Measurements from ENCODE around the gene GATAD2B.

Gene GATAD2B

GRCh38 chr1:153776845-153777370 lies 145.9 kb downstream of the GATAD2B start:
- TF ChIP-seq EGR2 (tag by site-specific recombination; IDR thresholded peaks at IDR 0.05; ENCODE audit: low read depth) (peak; percentile 29; the same call in 1 of the 2 replicates), ZNF341 (tag by site-specific recombination; IDR thresholded peaks at IDR 0.05; ENCODE audit: low read depth) (no peak), ZFHX2 (tag by site-specific recombination; conservative IDR thresholded peaks at IDR 0.05) (peak; percentile 33; the same call in 1 of the 2 replicates)
- H3K36me3 ChIP-seq (ENCODE audit: control insufficient read depth in 2 of 2, insufficient read depth in 1 of 2, low read length in 2 of 2), result peaks cover 0 to 32% of the 10 kb centered on the region in 2 experiments; a peak in 1 of 3 replicates
- no peak overlapping the region; the same call in 1 of the 2 replicates for H3K27ac ChIP-seq (ENCODE audit: extremely low read depth, low read depth, low read length)
- H3K4me1 ChIP-seq (ENCODE audit: control insufficient read depth, insufficient read depth, low read length), result peaks cover 8% of the 10 kb centered on the region
- CTCF ChIA-PET, result interaction anchor here (0.5 to 2.7 kb wide), 4 partner anchors 20 to 210 kb away, joined by 3 to 12 read pairs (median 4); partner anchors contain the start of gene RAB13
- POLR2A ChIA-PET, result interaction anchor here (0.8 kb wide), 1 partner anchor 15 kb away, joined by 3 read pairs; no protein-coding TSS in a partner anchor
- H3K9me3 ChIP-seq (ENCODE audit: control insufficient read depth, insufficient read depth, low read depth, low read length), result no peaks in the 10 kb centered on the region
- no peak overlapping the region for H3K4me3 ChIP-seq (ENCODE audit: low read depth, low read length)

- no peaks in the 10 kb centered on the region for H3K9me3 ChIP-seq (ENCODE audit: control insufficient read depth, insufficient read depth, low read depth, low read length)
- H3K27ac ChIP-seq (ENCODE audit: extremely low read depth, low read depth, low read length), result no peak overlapping the region; the same call in 1 of the 2 replicates
- H3K36me3 ChIP-seq (ENCODE audit: control insufficient read depth in 2 of 2, insufficient read depth in 1 of 2, low read length in 2 of 2), result peaks cover 0 to 38% of the 10 kb centered on the region in 2 experiments; a peak in 1 of 3 replicates
- POLR2A ChIA-PET, result interaction anchor here (0.5 to 1.6 kb wide), 10 partner anchors 16 to 225 kb away, joined by 3 to 9 read pairs (median 4); partner anchors contain the start of genes CHTOP, INTS3, JTB and RPS27
- peaks cover 8% of the 10 kb centered on the region for H3K4me1 ChIP-seq (ENCODE audit: control insufficient read depth, insufficient read depth, low read length)
- TF ChIP-seq EGR2 (tag by site-specific recombination; IDR thresholded peaks at IDR 0.05; ENCODE audit: low read depth) (no peak), ZBTB8A (tag by site-specific recombination; IDR thresholded peaks at IDR 0.05) (no peak), ZNF514 (tag by site-specific recombination; IDR thresholded peaks at IDR 0.05) (no peak), ZNF341 (tag by site-specific recombination; IDR thresholded peaks at IDR 0.05; ENCODE audit: low read depth) (0 out of 2 replicates have a peak, but pooled peaks have one; percentile 31), ZBTB7A (tag by site-specific recombination; IDR thresholded peaks at IDR 0.05; ENCODE audit: low read depth) (no peak), ZNF214 (tag by site-specific recombination; IDR thresholded peaks at IDR 0.05; ENCODE audit: borderline replicate concordance) (no peak), ZBTB48 (tag by site-specific recombination; IDR thresholded peaks at IDR 0.05) (0 out of 2 replicates have a peak, but pooled peaks have one; percentile 9), SP3 (tag by site-specific recombination; IDR thresholded peaks at IDR 0.05) (0 out of 2 replicates have a peak, but pooled peaks have one; percentile 3)
- CTCF ChIA-PET, result interaction anchor here (1.1 to 2.7 kb wide), 3 partner anchors 22 to 211 kb away, joined by 4 to 12 read pairs (median 5); partner anchors contain the start of gene RAB13
- peak overlapping the region; percentile 60 for H3K4me3 ChIP-seq (ENCODE audit: low read depth, low read length)
Observed at GRCh38 chr1:153776352-153776751, 146.4 kb downstream of the GATAD2B start.

- H3K36me3 ChIP-seq (ENCODE audit: control insufficient read depth in 2 of 2, insufficient read depth in 1 of 2, low read length in 2 of 2), result peaks cover 0 to 44% of the 10 kb centered on the region in 2 experiments; a peak in 1 of 3 replicates
- peaks cover 8% of the 10 kb centered on the region for H3K4me1 ChIP-seq (ENCODE audit: control insufficient read depth, insufficient read depth, low read length)
- CTCF ChIA-PET, result interaction anchor here (0.8 to 2.7 kb wide), 5 partner anchors 22 to 424 kb away, joined by 3 to 12 read pairs (median 5); partner anchors contain the start of gene RAB13
- H3K4me3 ChIP-seq (ENCODE audit: low read depth, low read length), result peak overlapping the region; percentile 60
- H3K9me3 ChIP-seq (ENCODE audit: control insufficient read depth, insufficient read depth, low read depth, low read length), result no peaks in the 10 kb centered on the region
- POLR2A ChIA-PET, result interaction anchor here (0.5 to 1.6 kb wide), 18 partner anchors 8 to 226 kb away, joined by 3 to 9 read pairs (median 4); partner anchors contain the start of genes CHTOP, CREB3L4, INTS3 and JTB
- H3K27ac ChIP-seq (ENCODE audit: extremely low read depth, low read depth, low read length), result peak overlapping the region; percentile 74; the same call in 1 of the 2 replicates
- peak; percentile 60 for TF ChIP-seq ZBTB7A (tag by site-specific recombination; IDR thresholded peaks at IDR 0.05; ENCODE audit: low read depth)
- TF ChIP-seq ZFP41 (tag by site-specific recombination; IDR thresholded peaks at IDR 0.05; ENCODE audit: borderline replicate concordance), result no peak
- 0 out of 2 replicates have a peak, but pooled peaks have one; percentile 55 for TF ChIP-seq KLF7 (tag by site-specific recombination; IDR thresholded peaks at IDR 0.05; ENCODE audit: borderline replicate concordance)
- TF ChIP-seq ZNF24 (tag by site-specific recombination; IDR thresholded peaks at IDR 0.05), result 0 out of 2 replicates have a peak, but pooled peaks have one; percentile 42
- peak; percentile 48 for TF ChIP-seq KLF16 (tag by site-specific recombination; IDR thresholded peaks at IDR 0.05)
- no peak for TF ChIP-seq ZNF529 (tag by site-specific recombination; IDR thresholded peaks at IDR 0.05; ENCODE audit: insufficient replicate concordance)
- TF ChIP-seq ZNF26 (tag by site-specific recombination; IDR thresholded peaks at IDR 0.05), result no peak
- no peak for TF ChIP-seq ZNF639 (tag by site-specific recombination; IDR thresholded peaks at IDR 0.05)
- peak; percentile 58; the same call in 1 of the 2 replicates for TF ChIP-seq ZNF121 (tag by site-specific recombination; IDR thresholded peaks at IDR 0.05)
- TF ChIP-seq ZNF214 (tag by site-specific recombination; IDR thresholded peaks at IDR 0.05; ENCODE audit: borderline replicate concordance), result no peak
- TF ChIP-seq GLI4 (tag by site-specific recombination; IDR thresholded peaks at IDR 0.05), result no peak
- no peak for TF ChIP-seq ZNF266 (tag by site-specific recombination; IDR thresholded peaks at IDR 0.05; ENCODE audit: low read depth)
- no peak for TF ChIP-seq SCRT1 (tag by site-specific recombination; IDR thresholded peaks at IDR 0.05; ENCODE audit: borderline replicate concordance)
- 0 out of 2 replicates have a peak, but pooled peaks have one; percentile 16 for TF ChIP-seq ZSCAN23 (tag by site-specific recombination; IDR thresholded peaks at IDR 0.05)
- TF ChIP-seq HOXD13 (CRISPR knock-in tag; IDR thresholded peaks at IDR 0.05; ENCODE audit: borderline replicate concordance), result no peak
- no peak for TF ChIP-seq ZNF404 (tag by site-specific recombination; IDR thresholded peaks at IDR 0.05)
- no peak; the same call in 1 of the 2 replicates for TF ChIP-seq ZXDB (tag by site-specific recombination; IDR thresholded peaks at IDR 0.05)
- TF ChIP-seq ZBTB1 (tag by site-specific recombination; IDR thresholded peaks at IDR 0.05), result peak; percentile 21; the same call in 1 of the 2 replicates
Observed at GRCh38 chr1:153775458-153776327, 147.1 kb downstream of the GATAD2B start.
